Adrenal gland (tissue), 12 donors: ENCODE measurements around the gene PFKFB2. TPM values are rescaled to one million over a fixed set of nuclear protein-coding genes. Genes with fewer than 3 reads are reported as not detected.

Experiments
- DNase-seq, 7 donors: peaks; one replicate each; pipeline ENCODE4 v3.0.0-alpha.2; 2019 to 2020
- H3K27ac ChIP-seq, 5 donors: fragments of 200-600 bp; sonication (generic) in 4 of 5; 1 replicate in 3 of 5; 2 replicates in 2 of 5; pipeline versions ENCODE4 v1.5.1 to v1.8.0; 2016 to 2020; ENCODE audit warnings: mild to moderate bottlenecking in 1 of 5
- H3K27me3 ChIP-seq: fragments of 200-600 bp; 2 replicates; pipeline ENCODE4 v1.8.0; 2021
- H3K36me3 ChIP-seq, 2 donors: fragments of 200-600 bp; replicated peaks in 1 of 2; 1 replicate in 1 of 2; 2 replicates in 1 of 2; pipeline versions ENCODE4 v1.5.1 to v1.8.0; 2018 to 2022
- H3K4me1 ChIP-seq, 2 donors: fragments of 200-600 bp; replicated peaks in 1 of 2; 1 replicate in 1 of 2; 2 replicates in 1 of 2; pipeline versions ENCODE4 v1.5.1 to v1.8.0; 2018 to 2021
- H3K4me3 ChIP-seq, 4 donors: fragments of 200-600 bp; sonication (generic) in 3 of 4; one replicate each; pipeline ENCODE4 v1.5.1; 2016 to 2018
- H3K9me3 ChIP-seq, 3 donors: fragments of 200-600 bp; sonication (generic) in 1 of 3; replicated peaks in 1 of 3; 1 replicate in 2 of 3; 2 replicates in 1 of 3; pipeline versions ENCODE4 v1.5.1 to v1.8.0; 2016 to 2021
- CTCF ChIP-seq, 6 experiments: fragments of 450-650 bp in 4 of 6; fragments of 200-600 bp in 2 of 6; sonication (generic) in 1 of 6; IDR thresholded peaks; 1 replicate in 5 of 6; 2 replicates in 1 of 6; pipeline versions ENCODE4 v1.5.1 to v1.8.0; 2016 to 2021; ENCODE audit warnings: antibody characterized with exemption in 6 of 6, mild to moderate bottlenecking in 2 of 6, moderate library complexity in 1 of 6
- POLR2A ChIP-seq, 2 donors: fragments of 450-650 bp; IDR thresholded peaks; one replicate each; pipeline ENCODE4 v1.6.1; 2017; ENCODE audit warnings: antibody characterized with exemption in 2 of 2, mild to moderate bottlenecking in 2 of 2, moderate library complexity in 1 of 2
- WGBS, 4 donors: extraction: QIAGEN DNeasy Blood & Tissue Kit in 2 of 4; methylation state at CpG; one replicate each; pipeline versions ENCODE4 v1.1.5 to v1.1.7; 2013 to 2017; 5-methylcytosine and 5-hydroxymethylcytosine counted together
- intact Hi-C, 2 donors: fragments of 100-400 bp; cut with DNase I; formaldehyde crosslinking; loops; one replicate each; pipeline versions ENCODE4 v1.14.1 to v1.15.0; 2022 to 2023
- polyA plus RNA-seq, 3 donors: library from polyadenylated mRNA; stranded (reverse); fragments of 200-250 nt in 2 of 3; fragments of 350-450 nt in 1 of 3; fragmentation: Illumina TruSeq in 1 of 3; extraction: RNeasy Lipid Tissue Mini Kit (QIAGEN cat#74804) in 1 of 3; gene quantifications; one replicate each; pipeline ENCODE4 v1.2.3, GENCODE V29; 2013 to 2014
- total RNA-seq, 9 donors: library from RNA; depleted of rRNA in 4 of 9; stranded (reverse); fragments of >200 nt in 4 of 9; fragments of 120-200 nt in 1 of 9; fragmentation: NEBNext Ultra II Directional in 1 of 9; extraction: Animal tissue kit (Norgen Biotek cat#: 25700) in 1 of 9; gene quantifications; one replicate each; pipeline versions ENCODE4 v1.1.0 to v1.2.4, GENCODE V29; 2013 to 2023
- donor health status: healthy with polysubstance abuse.
- donor health status: Bipolar disorder and iron deficiency.
- donor health status: DM: yes; HTN: yes; CAD: no.
- donor health status: DM: no; HTN: no; CAD: no.
- donor health status: DM: no; HTN: no; CAD: no.
- donor health status: DM: yes; HTN: yes; CAD: no.

The PFKFB2 gene
- total and polyA plus RNA-seq, 12 donors: 3.9 to 25.8 (median 13.5) TPM

- H3K36me3 ChIP-seq: peaks cover 0 to 10% of the 10 kb centered on the region in 2 donors
- peak overlapping the region; percentile 39 to 80 (median 65) for H3K4me3 ChIP-seq
- H3K4me1 ChIP-seq: peaks cover 7 to 76% of the 10 kb centered on the region in 2 donors
- intact Hi-C loops: loop anchor here in 1 of 2 donors (2.0 kb wide), 1 partner anchor 29 kb away; no protein-coding TSS in a partner anchor
- TF ChIP-seq CTCF (IDR thresholded peaks at IDR 0.05): peak; percentile 60 to 85 (median 72)
- no peak for TF ChIP-seq POLR2A (IDR thresholded peaks at IDR 0.05)
- peak in 5 of 7 donors; percentile 54 to 82 (median 56) for DNase-seq
- WGBS, 4 donors: 0 to 1% (median 0%) methylated on average over 6 of the region's 6 CpGs
- no peaks in the 10 kb centered on the region for H3K27me3 ChIP-seq
- no peaks in the 10 kb centered on the region for H3K9me3 ChIP-seq
- H3K27ac ChIP-seq: peak overlapping the region; percentile 86 to 95 (median 92)
These were observed 3.1 kb upstream of the PFKFB2 start for GRCh38 chr1:207049974-207050391.

- Histone ChIP-seq H3K4me1 (peaks cover 7 to 69% of the 10 kb centered on the region in 2 donors), H3K36me3 (peaks cover 0 to 10% of the 10 kb centered on the region in 2 donors)
- 1% methylated on average over 19 to 47 of the region's 47 CpGs for WGBS, 4 donors
These were observed 2.4 kb upstream of the PFKFB2 start for GRCh38 chr1:207050480-207051190.

GRCh38 chr1:207051191-207051943 is 1.7 kb upstream of the PFKFB2 start, which contains the start of gene YOD1:
Gene YOD1 (minus strand): TSS chr1:207051208. CDS start chr1:207051030, 178 bp downstream.
- Histone ChIP-seq H3K9me3 (no peaks in the 10 kb centered on the region), H3K27me3 (no peaks in the 10 kb centered on the region), H3K4me3 (peak within 1 kb of the TSS; percentile 39 to 80 (median 65)), H3K27ac (peak within 1 kb of the TSS; percentile 86 to 95 (median 92)), H3K36me3 (peaks cover 0 to 10% of the 10 kb centered on the region in 2 donors), H3K4me1 (peaks cover 7 to 62% of the 10 kb centered on the region in 2 donors)
- DNase-seq: peak; percentile 32 to 73 (median 60)
- WGBS, 4 donors: 34 to 53% (median 49%) methylated on average over 15 of the region's 15 CpGs
- TF ChIP-seq POLR2A (IDR thresholded peaks at IDR 0.05) (peak in 1 of 2 donors; percentile 42), CTCF (IDR thresholded peaks at IDR 0.05) (no peak)
- intact Hi-C loops: no loop called here

More at GRCh38 chr1:207050480-207051190, 2.4 kb upstream of the PFKFB2 start:
- H3K4me3 ChIP-seq: peak overlapping the region; percentile 39 to 80 (median 65)
- intact Hi-C loops: no loop called here
- TF ChIP-seq CTCF (IDR thresholded peaks at IDR 0.05) (peak in 3 of 6 experiments; percentile 8 to 12 (median 11)), POLR2A (IDR thresholded peaks at IDR 0.05) (peak in 1 of 2 donors; percentile 48)
- peak; percentile 92 to 98 (median 95) for DNase-seq
- H3K27me3 ChIP-seq: no peaks in the 10 kb centered on the region
- H3K27ac ChIP-seq: peak overlapping the region; percentile 86 to 95 (median 92)
- no peaks in the 10 kb centered on the region for H3K9me3 ChIP-seq

GRCh38 chr1:207054491-207054890 is 1.4 kb downstream of the PFKFB2 start:
- H3K27ac ChIP-seq: no peak overlapping the region
- TF ChIP-seq CTCF (IDR thresholded peaks at IDR 0.05): no peak
- no peak for TF ChIP-seq POLR2A (IDR thresholded peaks at IDR 0.05)
- intact Hi-C loops: no loop called here
- 56 to 73% (median 69%) methylated on average over 2 of the region's 2 CpGs for WGBS, 4 donors
- no peaks in the 10 kb centered on the region for H3K27me3 ChIP-seq
- no peak for DNase-seq
- peaks cover 3 to 31% of the 10 kb centered on the region in 2 donors for H3K4me1 ChIP-seq
- H3K9me3 ChIP-seq: no peaks in the 10 kb centered on the region
- no peak overlapping the region for H3K4me3 ChIP-seq
- no peaks in the 10 kb centered on the region for H3K36me3 ChIP-seq
